IPS DF 19.7 (cell line): ENCODE measurements around the gene ACADSB.

Source experiments
- DNase-seq: peaks from one replicate; pipeline ENCODE4 v3.0.0-alpha.2; 2013; ENCODE audit warnings: low read depth, low spot score

The ACADSB gene

DNA sequence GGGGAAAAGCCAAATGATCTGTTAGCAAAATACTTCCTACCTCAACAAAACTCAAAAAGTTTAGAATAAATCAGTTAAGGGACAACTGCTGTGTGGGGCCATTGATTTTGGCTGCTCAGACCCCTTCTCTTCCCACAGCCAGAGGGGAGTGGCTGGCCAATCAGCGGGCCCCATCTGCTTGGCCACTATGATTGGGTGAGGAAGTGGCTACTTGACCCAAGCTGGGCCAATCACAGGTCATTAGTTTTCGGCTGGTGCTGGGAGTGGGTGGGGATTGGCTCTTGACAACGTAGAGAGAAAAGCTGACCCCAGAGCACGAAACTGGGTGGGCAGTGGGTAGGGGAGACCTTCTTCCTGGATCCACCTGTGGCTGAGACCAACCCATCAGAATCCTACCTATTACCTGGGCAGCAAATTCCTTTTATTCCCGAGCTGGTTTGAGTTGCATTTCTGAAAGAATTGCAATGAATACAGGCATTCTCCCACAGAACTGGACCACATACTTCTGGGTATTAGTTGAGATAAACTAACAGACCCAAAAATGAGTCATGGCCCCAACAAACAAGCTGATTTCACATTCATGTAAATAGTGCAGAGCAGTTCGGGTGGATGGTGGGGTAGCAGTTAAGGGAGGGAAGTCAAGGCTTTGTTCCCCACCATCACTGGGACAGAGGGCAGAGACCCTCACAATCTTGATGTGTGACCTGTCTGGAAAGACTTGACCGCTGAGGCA is 91.4 kb downstream of the ACADSB start:
- DNase-seq, result no peak

DNA sequence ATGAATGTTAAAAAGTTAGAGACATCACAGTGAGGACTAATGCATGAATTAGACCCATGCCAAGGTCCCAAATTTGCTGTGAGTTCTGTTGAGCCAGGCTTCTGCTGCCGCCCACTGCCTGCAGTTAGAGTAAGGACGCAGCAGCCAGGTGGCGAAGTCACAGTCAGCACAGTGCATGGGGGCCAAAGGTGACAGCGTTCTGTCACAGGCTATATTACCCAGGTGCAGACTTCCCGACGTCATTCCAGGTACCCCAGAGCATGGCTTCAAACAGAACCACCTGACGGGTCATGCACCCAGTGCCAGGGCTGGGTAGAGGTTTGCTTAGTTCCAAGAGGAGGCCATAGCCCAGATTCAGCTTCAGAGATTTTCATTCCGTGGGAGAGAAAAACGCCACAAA is 93.1 kb downstream of the ACADSB start:
- DNase-seq, result no peak

DNA sequence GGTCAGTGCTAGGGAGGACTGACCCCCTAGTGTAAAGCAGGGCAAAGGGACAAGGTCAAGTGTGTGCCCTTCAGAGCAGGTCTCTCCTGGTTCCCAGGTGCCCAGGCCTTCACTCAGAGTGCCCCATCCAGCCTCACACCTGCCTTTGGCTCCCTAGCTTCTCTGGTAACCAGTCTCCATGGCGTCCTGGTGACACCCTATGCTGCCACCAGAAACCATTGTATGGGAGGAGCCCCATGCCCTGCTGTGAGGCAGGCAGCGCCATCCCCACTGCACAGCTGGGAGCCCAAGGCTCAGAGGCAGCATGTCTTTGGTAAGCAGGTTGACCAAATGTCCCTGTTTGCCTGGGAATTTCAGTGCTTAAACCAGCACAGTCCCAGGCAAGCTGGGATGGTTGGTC is 93.9 kb downstream of the ACADSB start:
- DNase-seq, result no peak

DNA sequence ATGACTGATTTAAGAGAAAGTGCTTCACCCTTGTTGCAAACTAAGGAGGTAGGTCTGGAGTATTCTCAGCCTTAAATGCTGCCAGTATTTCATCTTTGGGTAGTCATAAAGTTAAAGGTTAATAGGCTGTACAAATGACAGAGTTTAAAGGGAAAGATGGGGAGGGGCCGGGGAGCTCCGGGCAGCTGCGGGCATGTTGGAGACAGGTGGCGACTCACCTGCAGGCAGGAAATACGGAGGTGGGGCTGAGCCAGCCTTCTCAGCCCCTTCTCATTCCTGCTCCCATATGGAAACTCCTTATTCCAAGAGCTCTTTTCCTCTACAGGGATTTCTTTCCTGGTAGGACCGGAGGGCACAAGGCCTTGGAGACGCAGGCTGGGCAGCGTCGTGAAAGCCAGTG is 95.1 kb downstream of the ACADSB start:
- DNase-seq, result no peak
